Central memory CD8-positive, alpha-beta T cell (primary cell): ENCODE results near the gene GALNT11.

Source experiments
- ATAC-seq: fragments of 150-1000 bp; cut with Tn5 transposase; replicated peaks from 2 replicates; pipeline ENCODE4 v1.10.0; 2022; ENCODE audit warnings: mild to moderate bottlenecking, moderate FRiP score, moderate number of reproducible peaks; ENCODE audit not compliant: poor library complexity, severe bottlenecking; ENCODE audit errors: extremely low read depth
- DNase-seq, 2 donors: peaks; one replicate each; pipeline ENCODE4 v3.0.0; 2021; ENCODE audit warnings: low spot score in 2 of 2
- H3K27ac Mint-ChIP-seq: one replicate; pipeline ENCODE4 v1.8.0; 2022; ENCODE audit warnings: low read depth, mild to moderate bottlenecking, moderate library complexity, mixed read lengths
- H3K27me3 Mint-ChIP-seq: one replicate; pipeline ENCODE4 v1.8.0; 2022; ENCODE audit warnings: mixed read lengths
- H3K36me3 Mint-ChIP-seq: one replicate; pipeline ENCODE4 v1.8.0; 2022; ENCODE audit warnings: mild to moderate bottlenecking, moderate library complexity, mixed read lengths; ENCODE audit not compliant: insufficient read depth
- H3K4me1 Mint-ChIP-seq: one replicate; pipeline ENCODE4 v1.8.0; 2022; ENCODE audit warnings: mixed read lengths
- H3K4me3 Mint-ChIP-seq: one replicate; pipeline ENCODE4 v1.8.0; 2022; ENCODE audit warnings: mild to moderate bottlenecking, moderate library complexity, mixed read lengths
- H3K9me3 Mint-ChIP-seq: one replicate; pipeline ENCODE4 v1.8.0; 2022; ENCODE audit warnings: mixed read lengths

Gene GALNT11

GRCh38 chr7:152131981-152132494 lies 106.6 kb downstream of the GALNT11 start:
- no peaks in the 10 kb centered on the region for H3K27me3 Mint-ChIP-seq
- H3K27ac Mint-ChIP-seq: no peak overlapping the region
- H3K4me3 Mint-ChIP-seq: no peak overlapping the region
- peaks cover 7% of the 10 kb centered on the region for H3K4me1 Mint-ChIP-seq
- no peaks in the 10 kb centered on the region for H3K9me3 Mint-ChIP-seq
- peaks cover 28% of the 10 kb centered on the region for H3K36me3 Mint-ChIP-seq
- DNase-seq (no peak), ATAC-seq (no peak)

DNA sequence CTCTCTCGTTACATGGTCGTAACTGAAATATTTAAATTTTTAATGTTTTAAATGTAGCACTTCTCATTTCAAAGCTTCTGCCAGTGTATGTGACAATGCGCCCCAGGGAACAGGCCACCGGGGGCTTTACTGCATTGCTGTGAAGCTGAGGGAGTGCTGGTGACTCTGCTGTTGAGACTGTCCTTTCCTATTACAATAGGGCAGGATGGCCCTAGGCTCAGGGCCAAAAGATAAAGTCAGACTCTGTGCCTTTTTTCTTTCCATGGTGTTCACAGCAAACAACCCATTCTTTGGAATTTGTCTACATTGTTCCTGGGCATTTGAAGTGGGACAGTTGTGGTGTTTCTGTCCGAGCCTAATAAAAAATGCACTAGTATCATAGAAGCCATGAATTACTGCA lies 107.3 kb downstream of the GALNT11 start:
- H3K36me3 Mint-ChIP-seq: peaks cover 28% of the 10 kb centered on the region
- H3K9me3 Mint-ChIP-seq: no peaks in the 10 kb centered on the region
- H3K4me1 Mint-ChIP-seq: peaks cover 7% of the 10 kb centered on the region
- ATAC-seq (no peak), DNase-seq (no peak)
- H3K27ac Mint-ChIP-seq: peak overlapping the region; percentile 90
- H3K27me3 Mint-ChIP-seq: no peaks in the 10 kb centered on the region
- no peak overlapping the region for H3K4me3 Mint-ChIP-seq

GRCh38 chr7:152133804-152134203 lies 108.3 kb downstream of the GALNT11 start:
- no peak for DNase-seq
- no peak for ATAC-seq
- H3K27ac Mint-ChIP-seq: peak overlapping the region; percentile 90
- H3K36me3 Mint-ChIP-seq: peaks cover 26% of the 10 kb centered on the region
- H3K4me3 Mint-ChIP-seq: no peak overlapping the region
- no peaks in the 10 kb centered on the region for H3K9me3 Mint-ChIP-seq
- H3K4me1 Mint-ChIP-seq: peaks cover 7% of the 10 kb centered on the region
- no peaks in the 10 kb centered on the region for H3K27me3 Mint-ChIP-seq

DNA sequence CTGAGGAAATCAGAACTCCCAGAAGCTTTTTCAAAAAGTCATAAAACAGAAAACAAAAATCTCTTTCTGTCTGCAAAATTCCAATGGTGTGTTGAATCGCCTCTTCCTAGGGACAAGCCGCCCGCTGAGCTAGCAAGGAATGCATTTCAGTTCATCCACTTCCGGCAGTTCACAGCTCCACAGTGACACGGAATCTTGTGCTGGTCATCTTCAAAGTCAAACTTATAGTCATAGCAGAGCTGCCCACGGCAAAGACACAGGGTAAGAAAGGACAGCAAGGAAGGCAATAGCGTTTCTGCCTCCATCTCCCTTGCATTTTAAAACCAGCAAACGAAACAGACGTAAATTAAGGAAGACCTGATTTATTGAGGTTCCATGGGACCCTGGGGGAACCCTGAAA lies 111.2 kb downstream of the GALNT11 start:
- ATAC-seq (no peak), DNase-seq (no peak)
- peaks cover 44% of the 10 kb centered on the region for H3K36me3 Mint-ChIP-seq
- no peaks in the 10 kb centered on the region for H3K4me1 Mint-ChIP-seq
- H3K9me3 Mint-ChIP-seq: no peaks in the 10 kb centered on the region
- peak overlapping the region; percentile 39 for H3K27ac Mint-ChIP-seq
- H3K27me3 Mint-ChIP-seq: no peaks in the 10 kb centered on the region
- H3K4me3 Mint-ChIP-seq: no peak overlapping the region

GRCh38 chr7:152137476-152138025 lies 112.1 kb downstream of the GALNT11 start:
- Mint-ChIP-seq H3K27ac (no peak overlapping the region), H3K9me3 (no peaks in the 10 kb centered on the region), H3K27me3 (no peaks in the 10 kb centered on the region), H3K36me3 (peaks cover 45% of the 10 kb centered on the region), H3K4me3 (no peak overlapping the region), H3K4me1 (peaks cover 3% of the 10 kb centered on the region)
- DNase-seq (no peak), ATAC-seq (no peak)

DNA sequence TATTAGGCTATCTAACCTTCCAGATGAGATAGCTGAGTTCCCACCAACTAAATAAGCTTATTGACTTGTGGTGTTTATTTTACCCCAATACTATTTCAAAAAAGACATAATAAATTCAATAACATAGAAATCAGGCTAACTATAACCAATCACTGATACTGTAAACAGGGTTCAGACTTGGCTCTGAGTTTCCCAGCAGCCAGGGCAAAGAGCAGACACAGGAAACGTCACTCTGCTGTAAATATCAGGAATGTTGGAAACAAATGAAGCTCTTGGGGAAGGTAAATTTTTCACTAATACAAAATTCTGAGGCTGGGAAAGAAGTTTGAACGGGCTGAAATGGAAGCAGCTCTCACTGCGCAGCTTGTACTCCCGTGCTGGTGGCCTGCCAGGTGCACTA lies 114.6 kb downstream of the GALNT11 start:
- H3K36me3 Mint-ChIP-seq: peaks cover 56% of the 10 kb centered on the region

DNA sequence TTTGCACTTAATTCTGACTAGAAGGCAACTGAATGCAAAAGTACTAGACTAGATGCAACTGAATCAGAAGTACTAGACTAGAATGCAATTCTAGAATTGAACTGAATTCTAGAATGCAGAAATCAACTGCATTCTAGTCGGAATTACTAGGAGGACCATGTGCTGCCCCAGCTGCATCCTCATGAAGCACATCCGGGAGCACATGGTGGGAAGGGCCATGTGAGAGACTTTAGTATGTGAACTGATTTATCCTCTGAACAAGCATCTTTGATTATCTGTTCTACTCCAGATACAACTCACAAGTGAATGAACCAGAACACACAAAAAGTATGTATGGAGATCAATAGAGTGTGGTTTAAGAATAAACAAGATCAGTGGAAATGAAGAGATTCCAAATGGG lies 115.1 kb downstream of the GALNT11 start:
- H3K4me3 Mint-ChIP-seq: no peak overlapping the region

More for the DNA sequence above, 114.6 kb downstream of the GALNT11 start:
- ATAC-seq (no peak), DNase-seq (no peak)
- H3K27ac Mint-ChIP-seq: no peak overlapping the region
- H3K27me3 Mint-ChIP-seq: no peaks in the 10 kb centered on the region
- H3K9me3 Mint-ChIP-seq: no peaks in the 10 kb centered on the region
- H3K4me1 Mint-ChIP-seq: peaks cover 24% of the 10 kb centered on the region
- H3K4me3 Mint-ChIP-seq: no peak overlapping the region

DNA sequence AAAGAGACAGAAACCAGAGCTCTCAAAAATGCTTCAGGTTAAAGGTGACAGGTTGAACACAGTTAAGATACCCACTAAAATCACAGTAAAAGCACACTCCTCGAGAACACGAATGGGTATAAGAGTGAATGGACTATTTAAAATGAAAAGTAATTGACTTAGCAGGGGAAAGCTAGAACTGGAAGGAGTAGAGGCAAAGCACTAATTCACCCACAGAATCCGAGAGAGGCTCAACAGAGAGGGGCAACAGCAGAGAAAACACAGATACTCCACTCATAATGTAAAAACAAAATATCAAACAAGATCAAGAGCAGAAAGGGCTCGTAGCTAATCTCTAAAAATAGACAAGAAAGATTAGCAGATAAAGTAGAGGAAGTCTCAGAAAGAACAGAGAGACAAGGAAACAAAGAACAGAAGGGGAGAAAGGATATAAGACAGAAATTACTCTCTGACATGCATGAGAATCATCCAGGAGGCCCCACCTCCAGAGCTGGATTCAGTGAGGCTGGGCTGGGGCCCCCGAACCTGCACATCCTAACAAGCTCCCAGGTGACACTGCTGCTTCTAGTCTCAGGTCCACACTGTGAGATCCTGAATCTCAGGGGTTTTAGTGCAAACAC lies 117.6 kb downstream of the GALNT11 start:
- peaks cover 34% of the 10 kb centered on the region for H3K4me1 Mint-ChIP-seq
- ATAC-seq: no peak
- peaks cover 65% of the 10 kb centered on the region for H3K36me3 Mint-ChIP-seq
- peak overlapping the region; percentile 36 for H3K4me3 Mint-ChIP-seq
- H3K27ac Mint-ChIP-seq: peak overlapping the region; percentile 60
- H3K27me3 Mint-ChIP-seq: no peaks in the 10 kb centered on the region
- H3K9me3 Mint-ChIP-seq: no peaks in the 10 kb centered on the region
- no peak for DNase-seq

More for the DNA sequence above, 115.1 kb downstream of the GALNT11 start:
- DNase-seq (no peak), ATAC-seq (no peak)
- Mint-ChIP-seq H3K9me3 (no peaks in the 10 kb centered on the region), H3K36me3 (peaks cover 59% of the 10 kb centered on the region), H3K27me3 (no peaks in the 10 kb centered on the region), H3K27ac (no peak overlapping the region), H3K4me1 (peaks cover 29% of the 10 kb centered on the region)

DNA sequence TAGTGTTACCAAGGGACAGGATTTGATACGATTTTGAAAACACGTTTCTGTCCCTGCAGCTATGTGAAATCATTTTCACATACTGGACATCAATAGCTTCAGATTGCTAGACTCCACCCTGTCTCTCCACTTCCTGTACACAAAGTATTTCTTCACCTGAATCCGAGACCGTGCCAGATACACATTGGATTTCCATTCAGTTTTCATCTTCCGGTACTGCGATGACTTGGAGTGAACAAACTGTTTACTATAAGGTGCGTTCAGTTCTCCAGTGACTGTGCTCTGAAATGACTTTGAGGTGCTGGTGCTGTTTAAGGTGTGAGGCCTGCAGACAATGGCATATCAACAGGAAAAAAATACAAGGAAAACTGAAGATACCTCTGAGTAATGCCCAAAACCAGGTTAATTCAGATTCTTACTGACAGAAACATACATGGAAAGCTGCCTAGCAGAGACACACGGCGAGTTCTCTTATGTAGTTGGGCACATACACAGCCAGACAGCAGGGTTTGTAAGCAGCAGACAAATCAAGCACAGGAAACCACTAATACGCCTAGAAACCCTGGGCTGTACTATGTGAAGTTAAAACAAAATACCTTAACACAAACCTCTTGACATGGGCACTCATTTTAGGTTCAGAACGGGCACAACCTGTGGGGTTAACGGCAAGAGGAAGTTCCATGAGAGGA lies 119.2 kb downstream of the GALNT11 start:
- peaks cover 74% of the 10 kb centered on the region for H3K36me3 Mint-ChIP-seq
- no peaks in the 10 kb centered on the region for H3K9me3 Mint-ChIP-seq
- H3K4me3 Mint-ChIP-seq: peak overlapping the region; percentile 64
- ATAC-seq (peak; percentile 86), DNase-seq (no peak)
- H3K27me3 Mint-ChIP-seq: no peaks in the 10 kb centered on the region
- H3K4me1 Mint-ChIP-seq: peaks cover 34% of the 10 kb centered on the region
- H3K27ac Mint-ChIP-seq: peak overlapping the region; percentile 60

DNA sequence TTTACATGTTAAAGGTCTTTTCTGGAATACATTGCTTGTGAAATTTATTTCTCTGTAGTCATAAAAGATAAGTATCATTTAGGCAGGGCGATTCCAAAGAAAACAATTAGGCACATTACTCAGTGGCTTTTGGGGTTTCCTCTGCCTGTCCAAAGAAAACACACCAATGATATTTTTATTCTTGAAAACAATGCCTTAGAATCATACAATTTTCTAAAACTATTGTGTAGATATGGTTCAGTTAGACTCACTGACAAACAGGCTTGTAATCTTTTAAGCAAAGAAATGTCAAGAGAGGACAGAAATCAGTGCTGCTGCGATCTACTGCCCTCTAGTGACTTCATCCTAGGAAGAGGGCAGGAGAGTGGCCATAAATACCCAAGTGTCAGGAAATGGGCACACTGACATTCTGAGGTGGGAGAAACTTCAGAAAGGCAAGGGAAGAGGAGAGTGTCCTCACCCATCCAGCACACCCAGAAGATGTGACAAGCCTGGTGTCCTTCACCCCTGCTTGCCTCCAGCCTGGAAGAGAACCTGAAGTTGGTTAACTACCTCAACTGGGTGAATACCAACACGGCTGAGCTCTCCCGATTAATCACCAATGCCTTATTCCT lies 120.5 kb downstream of the GALNT11 start:
- Mint-ChIP-seq H3K4me3 (no peak overlapping the region), H3K27ac (peak overlapping the region; percentile 60), H3K9me3 (no peaks in the 10 kb centered on the region), H3K4me1 (peaks cover 34% of the 10 kb centered on the region), H3K27me3 (no peaks in the 10 kb centered on the region), H3K36me3 (peaks cover 68% of the 10 kb centered on the region)
- DNase-seq: no peak
- ATAC-seq: no peak

GRCh38 chr7:152148706-152149105 lies 123.2 kb downstream of the GALNT11 start:
- ATAC-seq (no peak), DNase-seq (no peak)
- Mint-ChIP-seq H3K9me3 (no peaks in the 10 kb centered on the region), H3K27ac (no peak overlapping the region), H3K27me3 (no peaks in the 10 kb centered on the region), H3K4me1 (peaks cover 19% of the 10 kb centered on the region), H3K36me3 (peaks cover 66% of the 10 kb centered on the region), H3K4me3 (no peak overlapping the region)

DNA sequence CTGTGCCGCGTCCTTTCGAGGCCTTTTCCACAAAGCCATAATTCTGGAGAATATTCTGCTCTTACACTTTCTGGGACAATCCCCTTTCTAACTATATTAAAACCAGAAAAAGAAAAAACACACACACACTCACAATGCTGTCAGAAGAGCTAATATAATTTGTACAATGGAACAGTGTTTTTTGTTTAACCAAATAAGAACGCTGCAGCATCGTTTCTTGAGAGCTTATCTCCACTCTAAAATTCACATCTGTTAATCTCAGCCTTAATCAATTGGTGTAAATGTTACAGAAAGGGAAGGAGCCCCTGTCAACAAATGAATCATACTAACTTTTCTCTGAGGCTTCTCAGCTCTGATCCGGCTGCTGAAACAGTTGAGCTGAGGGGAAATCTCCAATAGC lies 123.9 kb downstream of the GALNT11 start:
- Mint-ChIP-seq H3K4me1 (peaks cover 17% of the 10 kb centered on the region), H3K9me3 (no peaks in the 10 kb centered on the region), H3K27me3 (no peaks in the 10 kb centered on the region), H3K27ac (no peak overlapping the region), H3K36me3 (peaks cover 70% of the 10 kb centered on the region), H3K4me3 (no peak overlapping the region)
- ATAC-seq (no peak), DNase-seq (no peak)
